NCI-H2227 (cell line): Measurements from ENCODE around the gene ENTPD8.

Experiments
- DNase-seq: peaks from one replicate; lab custom pipeline; 2025; ENCODE audit not compliant: unreplicated experiment; lab: John Stamatoyannopoulos, UW

The ENTPD8 gene

GRCh38 chr9:137441289-137441934 is at the start of gene ENTPD8:
Gene ENTPD8, minus strand, starts transcription at chr9:137441357. Its CDS starts 3,072 bp downstream, at chr9:137438285.
- DNase-seq = peak; percentile 66

- DNase-seq = no peak
Observed at GRCh38 chr9:137490532-137491186, 49.5 kb upstream of the ENTPD8 start.

- no peak for DNase-seq
Observed at GRCh38 chr9:137488906-137489305, 47.7 kb upstream of the ENTPD8 start.

GRCh38 chr9:137488327-137488653 is 47.1 kb upstream of the ENTPD8 start:
- no peak for DNase-seq

GRCh38 chr9:137487454-137488326 is 46.5 kb upstream of the ENTPD8 start:
- DNase-seq = peak; percentile 30

GRCh38 chr9:137486545-137487453 is 45.6 kb upstream of the ENTPD8 start:
- no peak for DNase-seq

- DNase-seq = no peak
Observed at GRCh38 chr9:137486141-137486490, 45.0 kb upstream of the ENTPD8 start.

- no peak for DNase-seq
Observed at GRCh38 chr9:137485343-137486140, 44.4 kb upstream of the ENTPD8 start.

- no peak for DNase-seq
Observed at GRCh38 chr9:137484551-137485315, 43.6 kb upstream of the ENTPD8 start.

- no peak for DNase-seq
Observed at GRCh38 chr9:137482094-137482781, 41.1 kb upstream of the ENTPD8 start.

- no peak for DNase-seq
Observed at GRCh38 chr9:137480686-137481683, 39.8 kb upstream of the ENTPD8 start.

GRCh38 chr9:137479892-137480685 is 38.9 kb upstream of the ENTPD8 start:
- no peak for DNase-seq

GRCh38 chr9:137478962-137479861 is 38.1 kb upstream of the ENTPD8 start:
- DNase-seq = peak; percentile 39

GRCh38 chr9:137478613-137478961 is 37.4 kb upstream of the ENTPD8 start:
- no peak for DNase-seq

GRCh38 chr9:137477778-137478612 is 36.8 kb upstream of the ENTPD8 start:
- DNase-seq = no peak
